CD8-positive, alpha-beta memory T cell (primary cell): Measurements from ENCODE around the gene TENM4. TPM values are rescaled to one million over a fixed set of nuclear protein-coding genes. Genes with fewer than 3 reads are reported as not detected.

Source experiments
- CTCF ChIA-PET: fragments of 350-600 bp; sonication (Branson Sonifier 250); formaldehyde crosslinking; loops from one replicate; lab custom pipeline; 2021; ENCODE audit warnings: antibody characterized with exemption; lab: Charles Lee
- POLR2A ChIA-PET: fragments of 350-600 bp; sonication (Branson Sonifier 250); formaldehyde crosslinking; loops from one replicate; lab custom pipeline; 2021; ENCODE audit warnings: antibody characterized with exemption; lab: Charles Lee
- DNase-seq, 5 donors: peaks; one replicate each; pipeline versions ENCODE4 v3.0.0 to v3.0.0-alpha.2; 2020 to 2022; ENCODE audit warnings: mixed read lengths in 1 of 5
- H3K27ac ChIP-seq: one replicate; pipeline ENCODE4 v1.7.0; 2013; ENCODE audit warnings: low read depth, mild to moderate bottlenecking, low read length, moderate library complexity
- H3K27me3 ChIP-seq: 2 replicates; pipeline ENCODE4 v1.7.0; 2013; ENCODE audit warnings: low read length, mild to moderate bottlenecking; ENCODE audit not compliant: insufficient read depth, poor library complexity, severe bottlenecking
- H3K36me3 ChIP-seq: 2 replicates; pipeline ENCODE4 v1.7.0; 2013; ENCODE audit warnings: mild to moderate bottlenecking, low read length, moderate library complexity; ENCODE audit not compliant: insufficient read depth
- H3K4me1 ChIP-seq: 2 replicates; pipeline ENCODE4 v1.7.0; 2013; ENCODE audit warnings: mild to moderate bottlenecking, low read length, moderate library complexity; ENCODE audit not compliant: insufficient read depth
- H3K4me3 ChIP-seq: 2 replicates; pipeline ENCODE4 v1.7.0; 2013; ENCODE audit warnings: mild to moderate bottlenecking, low read length
- H3K9me3 ChIP-seq: 2 replicates; pipeline ENCODE4 v1.7.0; 2013; ENCODE audit warnings: mild to moderate bottlenecking, low read length
- H3K27ac Mint-ChIP-seq, 8 donors: one replicate each; pipeline ENCODE4 v1.8.0; 2020 to 2021; ENCODE audit warnings: mixed read lengths in 8 of 8, mild to moderate bottlenecking in 6 of 8, inconsistent platforms in 3 of 8, moderate library complexity in 3 of 8
- H3K27me3 Mint-ChIP-seq, 2 donors: one replicate each; pipeline ENCODE4 v1.8.0; 2020 to 2021; ENCODE audit warnings: mixed read lengths in 2 of 2, mild to moderate bottlenecking in 1 of 2, moderate library complexity in 1 of 2
- H3K36me3 Mint-ChIP-seq, 3 donors: one replicate each; pipeline ENCODE4 v1.8.0; 2020 to 2021; ENCODE audit warnings: mixed read lengths in 3 of 3, inconsistent platforms in 1 of 3, mild to moderate bottlenecking in 1 of 3
- H3K4me1 Mint-ChIP-seq, 3 donors: one replicate each; pipeline ENCODE4 v1.8.0; 2020 to 2021; ENCODE audit warnings: mixed read lengths in 3 of 3, inconsistent platforms in 1 of 3, mild to moderate bottlenecking in 1 of 3
- H3K4me3 Mint-ChIP-seq, 7 donors: one replicate each; pipeline ENCODE4 v1.8.0; 2020 to 2021; ENCODE audit warnings: mixed read lengths in 7 of 7, mild to moderate bottlenecking in 6 of 7, moderate library complexity in 4 of 7, inconsistent platforms in 2 of 7
- H3K9me3 Mint-ChIP-seq, 5 donors: one replicate each; pipeline ENCODE4 v1.8.0; 2020 to 2022; ENCODE audit warnings: mixed read lengths in 5 of 5, mild to moderate bottlenecking in 3 of 5, moderate library complexity in 2 of 5, inconsistent platforms in 1 of 5
- polyA plus RNA-seq: library from polyadenylated mRNA; unstranded; fragments of 300-500 nt; fragmentation: Illumina TruSeq; gene quantifications from one replicate; pipeline ENCODE4 v1.2.3, GENCODE V29; 2021
- total RNA-seq, 2 experiments: library from RNA; stranded (reverse); gene quantifications; one replicate each; pipeline ENCODE4 v1.2.3, GENCODE V29; 2021

Gene TENM4
- total and polyA plus RNA-seq, 3 experiments from 2014 or later, result not detected

- H3K4me3 ChIP-seq, result no peak overlapping the region
- DNase-seq, result no peak
- H3K4me1 ChIP-seq, result no peaks in the 10 kb centered on the region
- H3K36me3 ChIP-seq, result no peaks in the 10 kb centered on the region
- Mint-ChIP-seq H3K4me1 (no peaks in the 10 kb centered on the region), H3K36me3 (no peaks in the 10 kb centered on the region), H3K27me3 (peaks cover 0 to 3% of the 10 kb centered on the region in 2 donors), H3K9me3 (no peaks in the 10 kb centered on the region), H3K27ac (no peak overlapping the region), H3K4me3 (no peak overlapping the region)
- ChIA-PET CTCF (interaction anchor here (2.3 kb wide), 1 partner anchor 16 kb away, joined by 6 read pairs; no protein-coding TSS in a partner anchor), POLR2A (no interaction called here)
- H3K27me3 ChIP-seq, result no peaks in the 10 kb centered on the region
- no peak overlapping the region for H3K27ac ChIP-seq
- no peaks in the 10 kb centered on the region for H3K9me3 ChIP-seq
Observed at GRCh38 chr11:78802058-78802761, 638.6 kb downstream of the TENM4 start.

GRCh38 chr11:78801161-78801884 lies 639.5 kb downstream of the TENM4 start:
- CTCF ChIA-PET, result interaction anchor here (2.3 kb wide), 1 partner anchor 15 kb away, joined by 6 read pairs; no protein-coding TSS in a partner anchor
- Mint-ChIP-seq H3K4me3 (no peak overlapping the region), H3K27me3 (peaks cover 0 to 5% of the 10 kb centered on the region in 2 donors), H3K27ac (no peak overlapping the region), H3K36me3 (no peaks in the 10 kb centered on the region), H3K4me1 (no peaks in the 10 kb centered on the region), H3K9me3 (no peaks in the 10 kb centered on the region)
- H3K27ac ChIP-seq, result no peak overlapping the region
- H3K9me3 ChIP-seq, result no peaks in the 10 kb centered on the region
- POLR2A ChIA-PET, result no interaction called here
- no peak overlapping the region for H3K4me3 ChIP-seq
- H3K36me3 ChIP-seq, result no peaks in the 10 kb centered on the region
- no peak for DNase-seq
- H3K27me3 ChIP-seq, result no peaks in the 10 kb centered on the region
- no peaks in the 10 kb centered on the region for H3K4me1 ChIP-seq

GRCh38 chr11:78800756-78801155 lies 640.1 kb downstream of the TENM4 start:
- ChIA-PET POLR2A (no interaction called here), CTCF (no interaction called here)
- no peaks in the 10 kb centered on the region for H3K36me3 ChIP-seq
- no peak overlapping the region for H3K27ac ChIP-seq
- Mint-ChIP-seq H3K4me3 (no peak overlapping the region), H3K27ac (no peak overlapping the region), H3K9me3 (no peaks in the 10 kb centered on the region), H3K27me3 (peaks cover 0 to 6% of the 10 kb centered on the region in 2 donors), H3K4me1 (no peaks in the 10 kb centered on the region), H3K36me3 (no peaks in the 10 kb centered on the region)
- no peaks in the 10 kb centered on the region for H3K4me1 ChIP-seq
- no peak for DNase-seq
- H3K9me3 ChIP-seq, result no peaks in the 10 kb centered on the region
- H3K4me3 ChIP-seq, result no peak overlapping the region
- H3K27me3 ChIP-seq, result no peaks in the 10 kb centered on the region

GRCh38 chr11:78800096-78800690 lies 640.6 kb downstream of the TENM4 start:
- Histone ChIP-seq H3K4me1 (no peaks in the 10 kb centered on the region), H3K27ac (no peak overlapping the region), H3K27me3 (no peaks in the 10 kb centered on the region), H3K4me3 (no peak overlapping the region), H3K36me3 (no peaks in the 10 kb centered on the region), H3K9me3 (no peaks in the 10 kb centered on the region)
- Mint-ChIP-seq H3K4me3 (no peak overlapping the region), H3K4me1 (no peaks in the 10 kb centered on the region), H3K36me3 (no peaks in the 10 kb centered on the region), H3K27me3 (peaks cover 0 to 6% of the 10 kb centered on the region in 2 donors), H3K27ac (no peak overlapping the region), H3K9me3 (no peaks in the 10 kb centered on the region)
- no peak for DNase-seq
- ChIA-PET CTCF (no interaction called here), POLR2A (no interaction called here)

- Histone ChIP-seq H3K36me3 (no peaks in the 10 kb centered on the region), H3K4me3 (no peak overlapping the region), H3K27ac (no peak overlapping the region), H3K9me3 (no peaks in the 10 kb centered on the region), H3K27me3 (no peaks in the 10 kb centered on the region), H3K4me1 (no peaks in the 10 kb centered on the region)
- no peaks in the 10 kb centered on the region for H3K4me1 Mint-ChIP-seq
- ChIA-PET CTCF (no interaction called here), POLR2A (no interaction called here)
- no peak overlapping the region for H3K4me3 Mint-ChIP-seq
- H3K9me3 Mint-ChIP-seq, result no peaks in the 10 kb centered on the region
- DNase-seq, result no peak
- peak overlapping the region in 1 of 8 donors; percentile 58 for H3K27ac Mint-ChIP-seq
- no peaks in the 10 kb centered on the region for H3K36me3 Mint-ChIP-seq
- H3K27me3 Mint-ChIP-seq, result peaks cover 8% of the 10 kb centered on the region in 2 donors
Observed at GRCh38 chr11:78798663-78799062, 642.2 kb downstream of the TENM4 start.

GRCh38 chr11:78797559-78797958 lies 643.3 kb downstream of the TENM4 start:
- Histone ChIP-seq H3K9me3 (no peaks in the 10 kb centered on the region), H3K27ac (no peak overlapping the region), H3K27me3 (no peaks in the 10 kb centered on the region), H3K4me1 (no peaks in the 10 kb centered on the region), H3K4me3 (no peak overlapping the region), H3K36me3 (no peaks in the 10 kb centered on the region)
- no peak for DNase-seq
- no peaks in the 10 kb centered on the region for H3K9me3 Mint-ChIP-seq
- H3K27ac Mint-ChIP-seq, result no peak overlapping the region
- peaks cover 8 to 13% of the 10 kb centered on the region in 2 donors for H3K27me3 Mint-ChIP-seq
- H3K4me3 Mint-ChIP-seq, result no peak overlapping the region
- ChIA-PET CTCF (no interaction called here), POLR2A (no interaction called here)
- H3K36me3 Mint-ChIP-seq, result no peaks in the 10 kb centered on the region
- H3K4me1 Mint-ChIP-seq, result no peaks in the 10 kb centered on the region

- Mint-ChIP-seq H3K36me3 (no peaks in the 10 kb centered on the region), H3K4me1 (no peaks in the 10 kb centered on the region), H3K9me3 (peaks cover 0 to 3% (median 0%) of the 10 kb centered on the region in 5 donors), H3K4me3 (no peak overlapping the region), H3K27ac (no peak overlapping the region), H3K27me3 (peaks cover 8 to 13% of the 10 kb centered on the region in 2 donors)
- H3K9me3 ChIP-seq, result no peaks in the 10 kb centered on the region
- CTCF ChIA-PET, result no interaction called here
- no peak overlapping the region for H3K4me3 ChIP-seq
- H3K36me3 ChIP-seq, result no peaks in the 10 kb centered on the region
- DNase-seq, result no peak
- no peaks in the 10 kb centered on the region for H3K27me3 ChIP-seq
- H3K4me1 ChIP-seq, result no peaks in the 10 kb centered on the region
- H3K27ac ChIP-seq, result no peak overlapping the region
- POLR2A ChIA-PET, result no interaction called here
Observed at GRCh38 chr11:78796956-78797355, 643.9 kb downstream of the TENM4 start.

DNA sequence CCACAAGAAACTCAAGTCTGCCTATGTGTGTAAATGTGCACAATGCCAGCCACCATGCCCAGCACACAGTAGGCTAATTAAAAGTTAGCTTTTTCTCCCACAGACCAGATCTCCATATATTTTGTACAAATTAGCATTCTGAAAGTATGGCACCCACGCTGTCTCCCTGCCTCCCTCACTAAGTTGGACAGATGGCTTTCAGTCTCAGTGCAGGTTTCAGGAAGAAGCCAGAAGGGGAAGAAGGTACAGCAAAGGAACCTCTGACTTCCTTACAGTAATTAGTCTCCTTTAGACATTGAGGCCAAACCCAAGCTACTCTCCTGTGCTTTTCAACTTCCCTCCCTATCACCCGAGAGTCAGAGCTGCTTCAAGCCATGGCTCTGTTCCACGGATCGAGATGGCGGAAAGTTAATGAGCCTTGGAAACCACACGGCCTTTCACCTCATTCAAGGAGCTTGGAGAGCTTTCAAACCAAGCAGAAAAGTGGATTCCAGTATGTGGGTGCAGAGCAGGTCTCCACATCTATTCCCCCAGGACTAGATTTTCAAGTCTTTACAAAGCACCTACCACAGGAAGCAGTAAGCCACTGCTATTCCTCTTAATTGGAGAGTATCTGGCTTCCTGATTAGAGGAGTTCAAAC lies 645.1 kb downstream of the TENM4 start:
- Histone ChIP-seq H3K27me3 (no peaks in the 10 kb centered on the region), H3K4me1 (no peaks in the 10 kb centered on the region), H3K36me3 (no peaks in the 10 kb centered on the region), H3K4me3 (no peak overlapping the region), H3K9me3 (no peaks in the 10 kb centered on the region), H3K27ac (no peak overlapping the region)
- ChIA-PET POLR2A (no interaction called here), CTCF (no interaction called here)
- no peak overlapping the region for H3K4me3 Mint-ChIP-seq
- no peak for DNase-seq
- no peaks in the 10 kb centered on the region for H3K4me1 Mint-ChIP-seq
- peaks cover 0 to 3% (median 0%) of the 10 kb centered on the region in 5 donors for H3K9me3 Mint-ChIP-seq
- peaks cover 8 to 13% of the 10 kb centered on the region in 2 donors for H3K27me3 Mint-ChIP-seq
- H3K36me3 Mint-ChIP-seq, result no peaks in the 10 kb centered on the region
- peak overlapping the region in 1 of 8 donors; percentile 29 for H3K27ac Mint-ChIP-seq
